Neural progenitor cell (in vitro differentiated cells): ENCODE results near the gene GPR156. TPM values are rescaled to one million over a fixed set of nuclear protein-coding genes. Genes with fewer than 3 reads are reported as not detected.
"Not testable (repeated sequence)": the region's sequence is repeated elsewhere in the genome, so short reads cannot be mapped to it uniquely, and the experiment has no call there.

Experiments
- DNase-seq: peaks from one replicate; pipeline ENCODE4 v3.0.0-alpha.2; 2016; ENCODE audit warnings: low spot score
- H2AFZ ChIP-seq: fragments of 200-600 bp; sonication (generic); replicated peaks from 2 replicates; pipeline ENCODE4 v1.6.1; 2016; ENCODE audit warnings: antibody characterized with exemption
- H3F3A ChIP-seq: fragments of 200-600 bp; sonication (generic); 2 replicates; pipeline ENCODE4 v1.6.1; 2016; ENCODE audit warnings: antibody characterized with exemption, low read depth
- H3K27ac ChIP-seq: fragments of 200-600 bp; sonication (generic); 2 replicates; pipeline ENCODE4 v1.5.1; 2016; ENCODE audit warnings: mild to moderate bottlenecking
- H3K27me3 ChIP-seq: fragments of 200-600 bp; sonication (generic); 2 replicates; pipeline ENCODE4 v1.6.1; 2016; ENCODE audit warnings: mild to moderate bottlenecking, moderate library complexity
- H3K36me3 ChIP-seq: fragments of 200-600 bp; sonication (generic); 2 replicates; pipeline ENCODE4 v1.5.1; 2016
- H3K4me1 ChIP-seq: fragments of 200-600 bp; sonication (generic); 2 replicates; pipeline ENCODE4 v1.6.1; 2016; ENCODE audit warnings: mixed run types
- H3K4me2 ChIP-seq: fragments of 200-600 bp; sonication (generic); 2 replicates; pipeline ENCODE4 v1.6.1; 2016
- H3K4me3 ChIP-seq: fragments of 200-600 bp; sonication (generic); 2 replicates; pipeline ENCODE4 v1.5.1; 2016
- H3K79me2 ChIP-seq: fragments of 200-600 bp; sonication (generic); 2 replicates; pipeline ENCODE4 v1.6.1; 2016; ENCODE audit warnings: low read depth
- H3K9ac ChIP-seq: fragments of 200-600 bp; sonication (generic); 2 replicates; pipeline ENCODE4 v1.6.1; 2016
- H3K9me3 ChIP-seq: fragments of 200-600 bp; sonication (generic); 2 replicates; pipeline ENCODE4 v1.5.1; 2016; ENCODE audit warnings: low read depth
- H4K20me1 ChIP-seq: fragments of 200-600 bp; sonication (generic); 2 replicates; pipeline ENCODE4 v1.6.1; 2016; ENCODE audit warnings: low read depth
- H3K27ac Mint-ChIP-seq: 3 replicates; pipeline ENCODE4 v1.8.0; 2021; ENCODE audit warnings: mixed read lengths
- H3K27me3 Mint-ChIP-seq: 2 replicates; pipeline ENCODE4 v1.8.0; 2022; ENCODE audit warnings: low read depth, mild to moderate bottlenecking, inconsistent platforms, moderate library complexity, mixed read lengths; ENCODE audit not compliant: insufficient read depth
- H3K36me3 Mint-ChIP-seq: 3 replicates; pipeline ENCODE4 v1.8.0; 2021; ENCODE audit warnings: mixed read lengths
- H3K4me1 Mint-ChIP-seq: 3 replicates; pipeline ENCODE4 v1.8.0; 2021; ENCODE audit warnings: mixed read lengths
- H3K4me3 Mint-ChIP-seq: 3 replicates; pipeline ENCODE4 v1.8.0; 2021; ENCODE audit warnings: mild to moderate bottlenecking, moderate library complexity, mixed read lengths
- H3K9me3 Mint-ChIP-seq: 3 replicates; pipeline ENCODE4 v1.8.0; 2020; ENCODE audit warnings: mixed read lengths
- EZH2 ChIP-seq: fragments of 200-600 bp; sonication (generic); IDR thresholded peaks from 2 replicates; pipeline ENCODE4 v1.6.1; 2017; ENCODE audit warnings: antibody characterized with exemption, mild to moderate bottlenecking, moderate library complexity
- EZH2phosphoT487 ChIP-seq: fragments of 200-600 bp; sonication (generic); IDR thresholded peaks from 2 replicates; pipeline ENCODE4 v1.6.1; 2017; ENCODE audit warnings: antibody characterized with exemption
- total RNA-seq: library from RNA; depleted of rRNA; stranded (reverse); fragments of >200 nt; gene quantifications from 2 replicates; pipeline ENCODE4 v1.2.3, GENCODE V29; 2015; ENCODE audit warnings: low replicate concordance
- TF ChIP-seq, protein P1 (sequence below): fragments of 200-600 bp; sonication (generic); IDR thresholded peaks from 2 replicates; pipeline ENCODE4 v1.5.1; 2017; ENCODE audit warnings: antibody characterized with exemption, mild to moderate bottlenecking

Gene GPR156
- total RNA-seq, 1 donor from 2014 or later, result 2.2 TPM

DNA sequence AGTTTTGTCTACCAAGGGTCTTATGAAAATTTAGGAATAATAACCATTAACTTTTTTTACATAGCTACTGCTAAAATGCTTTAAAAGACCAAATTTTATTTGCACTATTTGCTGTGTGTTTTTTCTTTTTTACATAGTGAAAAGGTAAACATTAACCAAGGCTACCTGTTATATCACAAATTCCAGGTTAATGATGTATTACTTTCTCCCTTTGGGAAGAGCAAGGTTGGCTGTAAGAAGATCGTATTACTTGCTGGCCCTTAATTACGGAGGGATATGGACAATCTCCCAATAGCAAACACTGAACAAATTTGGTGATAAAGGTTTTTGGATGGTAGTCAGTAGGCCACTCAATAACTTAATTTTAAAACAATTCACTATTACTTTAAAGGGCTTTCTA is 41.8 kb upstream of the GPR156 start:
- peaks cover 1% of the 10 kb centered on the region for H3K27me3 Mint-ChIP-seq
- H3K4me3 Mint-ChIP-seq, result no peak overlapping the region
- H3K27ac ChIP-seq, result no peak overlapping the region
- no peak overlapping the region for H3K4me3 ChIP-seq
- H3K4me1 Mint-ChIP-seq, result no peaks in the 10 kb centered on the region
- H3K9ac ChIP-seq, result no peak overlapping the region
- H3K36me3 Mint-ChIP-seq, result peaks cover 20% of the 10 kb centered on the region
- no peaks in the 10 kb centered on the region for H3K36me3 ChIP-seq
- no peaks in the 10 kb centered on the region for H3K27me3 ChIP-seq
- no peaks in the 10 kb centered on the region for H3F3A ChIP-seq
- no peak overlapping the region for H3K27ac Mint-ChIP-seq
- no peak overlapping the region for H3K4me2 ChIP-seq
- H3K4me1 ChIP-seq, result no peaks in the 10 kb centered on the region
- H2AFZ ChIP-seq, result no peak overlapping the region
- no peaks in the 10 kb centered on the region for H3K9me3 Mint-ChIP-seq
- H3K79me2 ChIP-seq, result no peaks in the 10 kb centered on the region
- no peaks in the 10 kb centered on the region for H3K9me3 ChIP-seq
- DNase-seq, result no peak
- TF ChIP-seq EZH2phosphoT487, result no peak
- TF ChIP-seq EZH2, result no peak
- TF ChIP-seq, protein P1, sequence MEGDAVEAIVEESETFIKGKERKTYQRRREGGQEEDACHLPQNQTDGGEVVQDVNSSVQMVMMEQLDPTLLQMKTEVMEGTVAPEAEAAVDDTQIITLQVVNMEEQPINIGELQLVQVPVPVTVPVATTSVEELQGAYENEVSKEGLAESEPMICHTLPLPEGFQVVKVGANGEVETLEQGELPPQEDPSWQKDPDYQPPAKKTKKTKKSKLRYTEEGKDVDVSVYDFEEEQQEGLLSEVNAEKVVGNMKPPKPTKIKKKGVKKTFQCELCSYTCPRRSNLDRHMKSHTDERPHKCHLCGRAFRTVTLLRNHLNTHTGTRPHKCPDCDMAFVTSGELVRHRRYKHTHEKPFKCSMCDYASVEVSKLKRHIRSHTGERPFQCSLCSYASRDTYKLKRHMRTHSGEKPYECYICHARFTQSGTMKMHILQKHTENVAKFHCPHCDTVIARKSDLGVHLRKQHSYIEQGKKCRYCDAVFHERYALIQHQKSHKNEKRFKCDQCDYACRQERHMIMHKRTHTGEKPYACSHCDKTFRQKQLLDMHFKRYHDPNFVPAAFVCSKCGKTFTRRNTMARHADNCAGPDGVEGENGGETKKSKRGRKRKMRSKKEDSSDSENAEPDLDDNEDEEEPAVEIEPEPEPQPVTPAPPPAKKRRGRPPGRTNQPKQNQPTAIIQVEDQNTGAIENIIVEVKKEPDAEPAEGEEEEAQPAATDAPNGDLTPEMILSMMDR, result no peak
- no peaks in the 10 kb centered on the region for H4K20me1 ChIP-seq

DNA sequence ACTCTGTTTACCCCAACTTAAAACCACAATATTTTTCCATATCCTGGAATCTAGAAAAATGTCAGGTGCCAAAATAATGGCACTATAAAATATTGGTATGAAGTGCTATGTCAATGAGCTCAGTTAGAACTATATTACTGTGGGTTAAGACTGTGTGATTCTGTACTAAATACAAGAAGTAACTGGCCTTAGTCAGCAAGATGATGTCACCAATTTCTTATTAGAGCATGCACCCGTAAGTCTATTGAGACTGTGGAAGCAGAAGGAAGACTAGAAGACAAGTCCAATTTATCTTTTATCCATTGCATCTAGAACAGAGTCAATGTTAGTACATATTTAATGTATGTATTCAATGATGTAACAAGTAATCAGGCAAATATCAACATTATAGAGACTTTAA is 39.2 kb upstream of the GPR156 start:
- no peaks in the 10 kb centered on the region for H3K79me2 ChIP-seq
- no peak for TF ChIP-seq EZH2
- no peak for DNase-seq
- H3F3A ChIP-seq, result no peaks in the 10 kb centered on the region
- no peak overlapping the region for H3K4me3 Mint-ChIP-seq
- H3K27me3 Mint-ChIP-seq, result peaks cover 2% of the 10 kb centered on the region
- no peak overlapping the region for H3K9ac ChIP-seq
- no peak overlapping the region for H3K4me2 ChIP-seq
- H3K27ac Mint-ChIP-seq, result no peak overlapping the region
- H4K20me1 ChIP-seq, result no peaks in the 10 kb centered on the region
- no peaks in the 10 kb centered on the region for H3K9me3 ChIP-seq
- no peaks in the 10 kb centered on the region for H3K27me3 ChIP-seq
- H3K4me3 ChIP-seq, result no peak overlapping the region
- no peak overlapping the region for H3K27ac ChIP-seq
- H3K9me3 Mint-ChIP-seq, result no peaks in the 10 kb centered on the region
- H3K36me3 Mint-ChIP-seq, result peaks cover 16% of the 10 kb centered on the region
- H3K4me1 ChIP-seq, result no peaks in the 10 kb centered on the region
- no peaks in the 10 kb centered on the region for H3K36me3 ChIP-seq
- no peaks in the 10 kb centered on the region for H3K4me1 Mint-ChIP-seq
- no peak overlapping the region for H2AFZ ChIP-seq

DNA sequence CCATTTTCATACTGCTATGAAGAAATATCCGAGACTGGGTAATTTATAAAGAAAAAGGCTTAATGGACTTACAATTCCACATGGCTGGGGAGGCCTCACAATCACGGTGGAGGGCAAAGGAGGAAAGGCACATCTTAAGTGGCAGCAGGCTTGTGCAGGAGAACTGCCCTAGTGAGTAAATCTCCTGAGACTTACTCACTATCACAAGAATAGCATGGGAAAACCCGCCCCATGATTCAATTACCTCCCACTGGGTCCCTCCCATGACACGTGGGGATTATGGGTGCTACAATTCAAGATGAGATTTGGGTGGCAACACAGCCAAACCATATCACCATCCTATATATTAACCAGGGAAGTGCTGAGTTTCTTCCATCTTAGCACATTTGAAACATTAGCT is 38.7 kb upstream of the GPR156 start:
- not testable (repeated sequence) for H3K9me3 ChIP-seq, H3K27ac ChIP-seq, H3K27me3 ChIP-seq, H3K79me2 ChIP-seq, H3K9ac ChIP-seq, H3K4me1 Mint-ChIP-seq, H3K9me3 Mint-ChIP-seq, DNase-seq, H3K4me1 ChIP-seq, H4K20me1 ChIP-seq, H3K27ac Mint-ChIP-seq, H3K4me3 ChIP-seq, H3F3A ChIP-seq, H3K4me2 ChIP-seq, H3K27me3 Mint-ChIP-seq, H2AFZ ChIP-seq, H3K4me3 Mint-ChIP-seq, H3K36me3 ChIP-seq
- H3K36me3 Mint-ChIP-seq, result peaks cover 16% of the 10 kb centered on the region

DNA sequence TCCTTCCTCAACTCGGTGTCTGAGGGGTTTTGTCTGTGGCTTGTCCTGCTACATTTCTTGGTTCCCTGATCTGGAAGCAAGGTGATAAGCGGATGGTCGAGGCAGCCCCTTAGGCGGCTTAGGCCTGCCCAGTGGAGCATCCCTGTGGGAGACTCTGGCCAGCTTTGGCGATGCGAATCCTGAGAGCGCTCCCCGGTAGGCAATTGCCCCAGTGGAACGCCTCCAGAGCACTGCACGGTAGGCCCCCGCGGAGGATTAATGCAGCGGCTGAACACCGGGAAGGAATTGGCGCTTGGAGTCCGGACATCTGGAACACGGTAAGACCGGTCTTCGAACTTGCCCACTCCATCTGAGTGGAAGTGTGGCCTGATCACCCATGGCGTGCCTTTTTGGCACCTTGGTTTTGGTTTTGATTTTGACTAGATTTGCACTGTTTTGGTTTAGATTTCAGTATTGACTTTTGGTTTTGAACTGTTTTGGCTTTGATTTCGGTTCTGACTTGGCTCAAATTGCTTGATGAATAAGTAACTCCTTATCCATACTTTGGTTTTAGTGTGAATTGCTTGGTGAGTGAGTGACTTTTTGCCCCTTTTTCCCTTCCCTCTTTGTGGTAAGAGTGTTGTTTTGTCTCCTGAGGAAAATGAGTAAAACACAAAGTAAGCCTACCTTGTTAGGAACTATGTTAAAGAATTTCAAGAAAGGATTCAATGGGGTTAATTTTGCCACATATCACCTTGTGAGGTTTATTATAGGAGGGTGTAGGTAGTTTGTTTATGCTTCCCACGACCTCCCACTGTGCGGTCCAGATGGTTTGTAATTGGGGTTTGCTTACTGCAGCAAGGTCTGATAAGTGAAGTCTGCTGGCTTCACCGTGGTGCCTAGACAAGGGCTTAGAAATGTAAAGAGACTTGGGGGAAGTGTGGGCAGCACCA is 27.1 kb upstream of the GPR156 start:
- Histone ChIP-seq H4K20me1 (no peaks in the 10 kb centered on the region), H3K4me3 (no peak overlapping the region), H3K27ac (no peak overlapping the region), H3K4me2 (no peak overlapping the region), H3K27me3 (no peaks in the 10 kb centered on the region), H2AFZ (no peak overlapping the region), H3K4me1 (no peaks in the 10 kb centered on the region), H3F3A (no peaks in the 10 kb centered on the region), H3K9me3 (no peaks in the 10 kb centered on the region), H3K79me2 (no peaks in the 10 kb centered on the region), H3K36me3 (no peaks in the 10 kb centered on the region), H3K9ac (no peak overlapping the region)
- no peaks in the 10 kb centered on the region for H3K4me1 Mint-ChIP-seq
- H3K27me3 Mint-ChIP-seq, result peaks cover 2% of the 10 kb centered on the region
- no peak overlapping the region for H3K4me3 Mint-ChIP-seq
- TF ChIP-seq EZH2, result no peak
- TF ChIP-seq, protein P1, result no peak
- no peak for TF ChIP-seq EZH2phosphoT487
- no peak overlapping the region for H3K27ac Mint-ChIP-seq
- H3K9me3 Mint-ChIP-seq, result peaks cover 12% of the 10 kb centered on the region
- DNase-seq, result no peak
- H3K36me3 Mint-ChIP-seq, result peaks cover 12% of the 10 kb centered on the region
